GM21717 (cell line): ENCODE results near the gene MDC1.

Experiments
- ATAC-seq: cut with Tn5 transposase; IDR thresholded peaks from one replicate; pipeline ENCODE4 v1.9.1; 2021; ENCODE audit warnings: mild to moderate bottlenecking, moderate library complexity; ENCODE audit not compliant: unreplicated experiment

MDC1 gene

GRCh38 chr6:30748851-30749540 lies 31.9 kb upstream of the MDC1 start:
- no peak for ATAC-seq

DNA sequence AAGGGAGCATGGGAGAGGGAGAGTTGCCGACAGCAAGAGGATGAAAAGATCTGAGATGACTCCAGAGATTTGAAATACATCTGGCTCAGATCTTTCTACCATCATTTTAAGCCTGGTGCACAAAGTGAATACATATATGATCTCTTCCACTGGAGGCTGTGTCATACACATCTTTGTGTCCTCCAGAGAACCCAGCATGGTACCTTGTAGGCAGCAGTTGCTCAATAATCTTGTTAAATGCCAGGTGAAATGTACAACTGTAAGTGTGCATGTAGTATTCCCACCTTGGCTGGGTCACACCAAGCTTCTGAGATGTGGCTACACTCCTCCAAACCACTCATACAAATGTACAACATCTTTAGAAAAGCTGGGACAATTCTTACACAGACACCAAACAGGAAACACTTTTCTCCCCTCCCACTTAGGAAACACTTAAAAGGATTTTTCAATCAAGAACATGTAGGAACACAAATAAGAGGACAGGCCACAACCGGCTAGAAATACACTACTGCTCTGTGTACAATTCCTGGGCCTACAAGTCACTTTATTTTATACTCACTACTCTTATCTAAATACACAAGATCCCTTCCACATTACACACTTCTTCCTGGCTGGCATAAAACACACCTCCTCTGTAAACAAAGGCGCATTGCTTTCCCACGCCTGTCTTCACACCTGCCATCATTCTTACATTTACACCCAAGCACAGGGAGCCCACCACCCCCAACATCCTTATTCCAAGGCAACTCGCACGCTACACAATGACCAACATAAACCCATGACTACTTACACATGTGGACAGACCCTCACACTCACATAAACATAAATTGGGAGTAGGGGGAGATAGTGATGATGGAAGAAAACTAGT lies 31.1 kb upstream of the MDC1 start:
- ATAC-seq, result no peak

GRCh38 chr6:30747300-30747687 lies 30.2 kb upstream of the MDC1 start:
- ATAC-seq, result no peak

DNA sequence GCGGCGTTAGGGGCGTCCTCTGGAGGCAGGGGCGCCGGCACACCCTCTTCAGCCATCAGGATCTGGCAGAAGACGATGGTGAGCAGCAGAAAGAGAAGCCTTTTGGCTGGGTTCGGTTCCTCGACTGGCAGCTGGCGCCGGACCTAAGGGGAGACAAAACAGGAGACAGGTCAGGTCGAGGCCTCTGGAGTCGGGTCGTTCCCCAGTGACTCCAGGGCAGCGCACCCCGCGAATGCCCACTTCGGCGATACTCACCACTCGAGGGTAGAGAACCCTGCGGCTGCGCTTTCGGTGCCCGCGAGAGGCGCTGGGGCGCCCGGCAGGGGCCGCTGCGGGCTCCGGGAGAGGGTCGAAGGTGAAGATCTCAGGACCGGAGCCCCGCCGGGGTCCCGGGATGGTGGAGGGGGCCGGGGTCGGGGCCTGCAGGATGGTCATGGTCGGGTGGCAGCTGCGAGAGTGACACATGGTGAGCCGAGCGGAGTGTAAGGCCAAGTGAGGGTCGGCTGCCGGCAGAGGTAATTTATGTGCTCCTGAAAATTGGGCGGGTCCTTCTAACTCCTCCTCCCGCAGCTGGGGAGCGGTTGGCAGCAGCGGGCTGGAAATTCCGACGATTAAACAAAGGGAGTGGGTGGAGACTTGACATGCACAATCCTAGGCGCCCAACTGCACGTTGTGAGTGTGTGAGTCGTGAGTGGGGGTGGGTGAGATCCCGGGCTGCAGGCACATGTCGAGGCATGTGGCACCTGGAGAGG lies 27.1 kb upstream of the MDC1 start, which contains the start of gene IER3:
IER3 (minus strand) TSS at position 494 of the 752 bp plus-strand sequence; CDS start at position 465, 29 bp downstream.
- no peak for ATAC-seq

DNA sequence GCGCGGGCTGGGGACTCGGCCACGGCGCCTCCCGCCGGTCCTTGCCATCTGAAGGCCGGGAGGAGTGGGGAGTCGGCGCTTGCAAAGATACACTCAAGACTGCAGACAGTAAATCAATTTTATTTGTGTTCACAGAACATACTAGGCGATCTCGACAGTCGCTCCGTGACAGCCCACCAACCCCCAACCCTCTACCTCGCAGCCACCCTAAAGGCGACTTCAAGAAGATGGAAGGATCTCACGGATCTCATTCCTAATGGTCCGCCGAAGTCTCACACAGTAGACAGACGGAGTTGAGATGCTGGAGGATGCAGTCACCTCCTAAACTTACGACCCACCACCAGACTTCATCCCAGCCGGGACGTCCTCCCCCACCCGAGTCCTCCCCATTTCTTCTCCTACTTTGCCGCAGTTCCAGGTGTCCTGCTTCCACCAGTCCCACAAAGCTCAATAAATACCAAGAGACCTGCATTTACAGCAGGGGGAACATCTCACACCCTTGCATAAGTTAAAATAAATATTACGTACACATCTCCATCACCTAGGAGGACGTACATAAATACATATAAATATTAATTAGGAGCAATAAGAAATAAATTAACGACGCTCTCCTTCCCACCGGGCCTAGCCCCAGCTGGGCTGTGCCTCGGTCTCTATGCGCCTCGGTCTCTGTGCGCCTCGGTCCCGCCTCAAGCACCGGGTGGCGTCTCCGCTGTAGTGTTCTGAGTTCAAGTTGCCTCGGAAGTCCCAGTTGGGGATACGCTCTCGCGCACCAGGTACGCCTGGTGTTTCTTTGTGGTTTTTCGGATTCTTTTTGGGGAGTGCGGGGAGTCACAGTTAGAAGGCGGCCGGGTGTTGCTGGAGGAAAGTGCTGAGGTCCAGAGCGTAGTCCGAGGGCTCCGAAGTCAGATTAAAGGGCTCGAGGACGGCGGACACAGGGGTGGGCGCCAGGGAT lies 26.3 kb upstream of the MDC1 start:
- no peak for ATAC-seq

DNA sequence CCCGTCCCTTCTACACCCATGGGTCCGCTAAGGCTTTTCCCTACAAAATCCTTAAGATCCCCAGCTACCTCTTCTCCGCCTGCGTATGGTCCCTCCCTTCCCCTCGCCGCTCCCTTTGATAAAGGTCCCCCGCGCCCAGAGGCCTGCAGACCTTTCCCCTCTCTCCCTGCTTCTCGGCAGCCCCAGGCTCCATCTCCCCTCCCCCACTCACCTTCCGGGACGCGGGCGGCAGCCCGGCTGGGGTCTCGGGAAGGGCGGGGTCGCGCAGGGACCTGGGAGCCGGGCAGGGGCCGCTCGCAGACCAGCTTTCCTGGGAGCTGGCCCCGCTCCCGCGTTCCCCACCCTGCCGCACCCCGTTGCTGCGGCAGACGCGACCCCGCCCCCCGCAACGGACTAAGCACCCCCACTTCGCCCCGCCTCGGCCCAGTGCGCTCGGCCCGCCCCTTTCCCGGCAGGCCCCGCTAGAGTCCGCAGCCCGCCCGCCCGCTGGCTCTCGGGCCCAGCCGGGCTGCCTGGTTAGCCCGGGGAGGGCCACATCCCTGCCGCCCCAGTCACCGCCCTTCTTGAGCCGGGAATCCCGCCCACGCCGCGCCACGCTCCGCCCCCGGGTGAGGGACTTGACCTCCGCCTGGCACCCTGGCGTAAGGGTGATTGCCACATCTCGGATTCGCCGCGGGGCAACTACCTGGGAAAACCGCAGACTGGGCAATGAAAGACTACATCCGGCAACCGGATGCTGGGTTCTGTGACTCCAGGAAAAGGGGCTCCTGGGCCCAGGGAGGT lies 25.4 kb upstream of the MDC1 start, which contains the start of gene FLOT1:
FLOT1 (minus strand) TSS at position 372 of the 783 bp plus-strand sequence. CDS start 498 bp downstream, outside the sequence.
- ATAC-seq, result peak; percentile 48

- ATAC-seq, result no peak
Measured at GRCh38 chr6:30741789-30742315, 24.8 kb upstream of the MDC1 start.

- ATAC-seq, result no peak
Measured at GRCh38 chr6:30741063-30741779, 24.1 kb upstream of the MDC1 start.

DNA sequence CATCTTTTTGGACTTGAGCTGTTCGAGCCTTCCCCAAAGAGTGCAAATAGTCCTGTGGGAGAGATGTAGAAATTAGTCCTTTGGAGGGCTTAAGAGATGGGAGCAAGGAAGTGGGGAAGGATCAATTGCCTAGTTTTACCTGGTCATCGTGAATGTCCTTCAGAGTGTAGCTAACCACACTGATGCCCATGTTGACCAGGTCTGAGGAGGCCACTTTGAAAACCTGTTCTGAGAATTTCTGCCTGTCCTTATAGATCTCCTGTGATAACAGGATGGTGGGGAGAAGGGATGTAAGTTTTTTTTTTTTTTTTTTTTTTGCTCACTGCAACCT lies 23.4 kb upstream of the MDC1 start:
- ATAC-seq, result no peak

- no peak for ATAC-seq
Measured at GRCh38 chr6:30738532-30738931, 21.5 kb upstream of the MDC1 start.

GRCh38 chr6:30735668-30736314 lies 18.7 kb upstream of the MDC1 start:
- peak; percentile 52 for ATAC-seq

GRCh38 chr6:30732237-30732943 lies 15.3 kb upstream of the MDC1 start:
- no peak for ATAC-seq

DNA sequence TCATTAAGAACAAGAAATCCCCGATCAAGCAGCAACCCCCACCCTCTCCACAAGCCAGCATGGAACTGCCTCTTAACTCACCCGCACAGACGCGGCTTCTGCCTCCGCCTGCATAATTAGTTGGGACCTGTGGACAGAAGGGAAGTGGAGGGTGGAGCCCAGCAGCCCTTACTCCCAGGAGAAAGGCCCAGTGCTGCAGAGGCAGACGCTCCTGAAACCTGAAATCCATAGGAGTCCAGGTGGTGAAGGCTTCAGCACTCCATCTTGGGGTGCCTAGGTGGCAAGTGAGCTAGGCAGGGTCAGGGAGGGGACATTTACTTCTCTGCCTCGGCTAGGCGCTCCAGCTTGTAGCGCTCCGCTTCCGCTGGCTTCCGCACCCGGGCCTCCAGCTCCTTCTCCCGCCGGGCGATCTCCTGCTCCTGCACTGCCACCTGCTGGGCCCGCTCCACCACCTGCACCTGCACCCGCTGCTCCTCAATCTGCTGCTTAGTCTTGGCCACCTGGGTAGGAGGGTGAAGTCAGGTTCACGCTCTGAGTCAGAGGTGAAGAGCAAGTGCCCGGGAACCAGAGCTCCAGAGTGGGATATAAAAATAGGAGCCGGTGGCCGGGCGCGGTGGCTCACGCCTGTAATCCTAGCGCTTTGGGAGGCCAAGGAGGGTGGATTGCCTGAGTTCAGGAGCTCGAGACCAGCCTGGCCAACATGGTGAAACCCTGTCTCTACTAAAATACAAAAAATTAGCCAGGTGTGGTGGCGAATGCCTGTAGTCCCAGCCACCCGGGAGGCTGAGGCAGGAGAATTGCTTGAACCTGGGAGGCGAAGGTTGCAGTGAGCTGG lies 13.7 kb upstream of the MDC1 start:
- ATAC-seq, result peak; percentile 53

DNA sequence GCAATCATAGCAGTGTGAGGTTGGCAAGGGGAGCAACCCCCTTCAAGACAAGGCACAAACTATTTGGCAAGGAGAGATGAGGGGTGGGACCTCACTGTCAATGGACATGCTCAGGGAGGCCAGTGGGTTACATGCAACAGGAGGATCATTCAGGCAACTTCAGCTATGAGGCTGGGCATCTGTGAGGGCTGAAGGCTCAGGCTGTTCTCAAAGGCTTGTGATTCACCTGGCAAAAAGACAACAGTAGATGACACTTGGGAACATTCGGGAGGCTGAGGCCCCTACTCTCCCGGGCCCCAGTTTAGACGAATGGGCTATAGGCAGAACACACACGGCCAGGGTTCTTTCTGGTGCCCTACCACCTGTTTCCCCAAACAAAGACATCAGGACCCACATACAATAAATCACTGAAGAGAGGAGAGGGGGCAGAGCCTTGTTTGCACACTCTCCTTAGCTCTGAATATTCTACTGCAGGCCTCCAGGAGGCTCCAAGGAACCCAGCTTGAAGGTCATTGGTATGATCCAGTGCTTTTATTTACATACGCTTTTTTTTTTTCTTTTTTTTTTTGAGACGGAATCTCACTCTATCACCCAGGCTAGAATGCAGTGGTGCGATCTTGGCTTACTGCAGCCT lies 11.0 kb upstream of the MDC1 start:
- no peak for ATAC-seq

- ATAC-seq, result no peak
Measured at GRCh38 chr6:30726506-30727413, 9.7 kb upstream of the MDC1 start.
